HG03571 (cell line): ENCODE measurements around the gene DUS1L.
A peak's percentile ranks its signal among the peaks of the same experiment; 100 is the strongest.

Source experiments
- ATAC-seq: cut with Tn5 transposase; IDR thresholded peaks from one replicate; pipeline ENCODE4 v1.9.1; 2021; ENCODE audit not compliant: unreplicated experiment

DUS1L gene

GRCh38 chr17:82056729-82057621, 8.6 kb downstream of the DUS1L start:
- no peak for ATAC-seq

GRCh38 chr17:82055965-82056728, 9.5 kb downstream of the DUS1L start:
- ATAC-seq = no peak

GRCh38 chr17:82055023-82055964, 10.3 kb downstream of the DUS1L start:
- ATAC-seq = no peak

GRCh38 chr17:82054351-82055022, 11.1 kb downstream of the DUS1L start:
- no peak for ATAC-seq

- no peak for ATAC-seq
Observed at GRCh38 chr17:82053556-82054263, 11.9 kb downstream of the DUS1L start.

GRCh38 chr17:82053130-82053529, 12.5 kb downstream of the DUS1L start:
- no peak for ATAC-seq

GRCh38 chr17:82052638-82053059, 13.0 kb downstream of the DUS1L start:
- ATAC-seq = no peak

- ATAC-seq = peak; percentile 42
Observed at GRCh38 chr17:82051776-82052637, 13.6 kb downstream of the DUS1L start, which contains the start of the genes GPS1 and RFNG. Gene GPS1, plus strand, starts transcription at chr17:82051898. Its CDS starts 34 bp downstream, at chr17:82051932. Gene RFNG, minus strand, starts transcription at chr17:82051811. Its CDS starts 45 bp downstream, at chr17:82051766.

- ATAC-seq = no peak
Observed at GRCh38 chr17:82050761-82051641, 14.6 kb downstream of the DUS1L start.

- no peak for ATAC-seq
Observed at GRCh38 chr17:82050152-82050760, 15.3 kb downstream of the DUS1L start.

GRCh38 chr17:82049521-82049971, 16.1 kb downstream of the DUS1L start:
- no peak for ATAC-seq

- no peak for ATAC-seq
Observed at GRCh38 chr17:82049106-82049505, 16.5 kb downstream of the DUS1L start.

- no peak for ATAC-seq
Observed at GRCh38 chr17:82048571-82048971, 17.0 kb downstream of the DUS1L start.

GRCh38 chr17:82047914-82048570, 17.6 kb downstream of the DUS1L start:
- no peak for ATAC-seq

GRCh38 chr17:82047379-82047778, 18.2 kb downstream of the DUS1L start:
- ATAC-seq = no peak

GRCh38 chr17:82046903-82047302, 18.7 kb downstream of the DUS1L start:
- no peak for ATAC-seq
